Measurements from ENCODE around the gene CD22. TPM values are rescaled to one million over a fixed set of nuclear protein-coding genes. Genes with fewer than 3 reads are reported as not detected.

Gene CD22
- total RNA-seq, 1 donor from 2014 or later = 56.3 TPM

DNA sequence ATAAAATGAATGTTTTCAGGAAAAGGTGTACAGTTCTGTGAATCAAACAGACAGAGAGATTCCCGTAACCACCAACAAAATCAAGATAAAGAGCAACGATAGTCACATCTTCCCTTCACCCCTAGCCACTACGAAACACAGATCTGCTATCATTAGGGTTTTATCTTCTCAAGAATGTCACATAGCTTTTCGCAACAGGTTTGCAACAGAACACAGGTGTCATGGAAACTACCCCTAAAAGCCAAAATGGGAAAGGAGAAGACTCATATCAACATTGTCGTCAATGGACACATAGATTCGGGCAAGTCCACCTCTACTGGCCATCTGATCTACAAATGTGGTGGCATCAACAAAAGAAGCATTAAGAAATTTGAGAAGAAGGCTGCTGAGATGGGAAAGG, 52.9 kb downstream of the CD22 start:
- peaks cover 10% of the 10 kb centered on the region for H3K27me3 Mint-ChIP-seq (ENCODE audit: low read depth)
- DNase-seq (ENCODE audit: low spot score in 2 of 2, unreplicated experiment in 2 of 2) = no peak
- no peak overlapping the region for H3K27ac Mint-ChIP-seq
- no peaks in the 10 kb centered on the region for H3K4me1 Mint-ChIP-seq
- peaks cover 18% of the 10 kb centered on the region for H3K9me3 Mint-ChIP-seq
- H3K4me3 Mint-ChIP-seq = no peak overlapping the region
- TF ChIP-seq, protein P1, sequence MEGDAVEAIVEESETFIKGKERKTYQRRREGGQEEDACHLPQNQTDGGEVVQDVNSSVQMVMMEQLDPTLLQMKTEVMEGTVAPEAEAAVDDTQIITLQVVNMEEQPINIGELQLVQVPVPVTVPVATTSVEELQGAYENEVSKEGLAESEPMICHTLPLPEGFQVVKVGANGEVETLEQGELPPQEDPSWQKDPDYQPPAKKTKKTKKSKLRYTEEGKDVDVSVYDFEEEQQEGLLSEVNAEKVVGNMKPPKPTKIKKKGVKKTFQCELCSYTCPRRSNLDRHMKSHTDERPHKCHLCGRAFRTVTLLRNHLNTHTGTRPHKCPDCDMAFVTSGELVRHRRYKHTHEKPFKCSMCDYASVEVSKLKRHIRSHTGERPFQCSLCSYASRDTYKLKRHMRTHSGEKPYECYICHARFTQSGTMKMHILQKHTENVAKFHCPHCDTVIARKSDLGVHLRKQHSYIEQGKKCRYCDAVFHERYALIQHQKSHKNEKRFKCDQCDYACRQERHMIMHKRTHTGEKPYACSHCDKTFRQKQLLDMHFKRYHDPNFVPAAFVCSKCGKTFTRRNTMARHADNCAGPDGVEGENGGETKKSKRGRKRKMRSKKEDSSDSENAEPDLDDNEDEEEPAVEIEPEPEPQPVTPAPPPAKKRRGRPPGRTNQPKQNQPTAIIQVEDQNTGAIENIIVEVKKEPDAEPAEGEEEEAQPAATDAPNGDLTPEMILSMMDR (IDR thresholded peaks at IDR 0.05; ENCODE audit: unreplicated experiment) = no peak
- H3K36me3 Mint-ChIP-seq = no peaks in the 10 kb centered on the region

DNA sequence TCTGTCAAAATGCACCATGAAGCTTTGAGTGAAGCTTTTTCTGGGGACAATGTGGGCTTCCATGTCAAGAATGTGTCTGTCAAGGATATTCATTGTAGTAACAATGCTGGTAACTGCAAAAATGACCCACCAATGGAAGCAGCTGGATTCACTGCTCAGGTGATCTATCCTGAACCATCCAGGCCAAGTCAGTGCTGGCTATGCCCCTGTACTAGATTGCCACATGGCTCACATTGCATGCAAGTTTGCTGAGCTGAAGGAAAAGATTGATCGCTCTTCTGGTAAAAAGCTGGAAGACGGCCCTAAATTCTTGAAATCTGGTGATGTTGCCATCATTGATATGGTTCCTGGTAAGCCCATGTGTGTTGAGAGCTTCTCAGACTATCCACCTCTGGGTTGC, 54.5 kb downstream of the CD22 start:
- Mint-ChIP-seq H3K4me1 (no peaks in the 10 kb centered on the region), H3K36me3 (no peaks in the 10 kb centered on the region), H3K27ac (no peak overlapping the region), H3K9me3 (peaks cover 14% of the 10 kb centered on the region), H3K4me3 (no peak overlapping the region), H3K27me3 (ENCODE audit: low read depth) (peaks cover 7% of the 10 kb centered on the region)
- DNase-seq (ENCODE audit: low spot score in 2 of 2, unreplicated experiment in 2 of 2) = no peak
- TF ChIP-seq, protein P1 (IDR thresholded peaks at IDR 0.05; ENCODE audit: unreplicated experiment) = no peak

DNA sequence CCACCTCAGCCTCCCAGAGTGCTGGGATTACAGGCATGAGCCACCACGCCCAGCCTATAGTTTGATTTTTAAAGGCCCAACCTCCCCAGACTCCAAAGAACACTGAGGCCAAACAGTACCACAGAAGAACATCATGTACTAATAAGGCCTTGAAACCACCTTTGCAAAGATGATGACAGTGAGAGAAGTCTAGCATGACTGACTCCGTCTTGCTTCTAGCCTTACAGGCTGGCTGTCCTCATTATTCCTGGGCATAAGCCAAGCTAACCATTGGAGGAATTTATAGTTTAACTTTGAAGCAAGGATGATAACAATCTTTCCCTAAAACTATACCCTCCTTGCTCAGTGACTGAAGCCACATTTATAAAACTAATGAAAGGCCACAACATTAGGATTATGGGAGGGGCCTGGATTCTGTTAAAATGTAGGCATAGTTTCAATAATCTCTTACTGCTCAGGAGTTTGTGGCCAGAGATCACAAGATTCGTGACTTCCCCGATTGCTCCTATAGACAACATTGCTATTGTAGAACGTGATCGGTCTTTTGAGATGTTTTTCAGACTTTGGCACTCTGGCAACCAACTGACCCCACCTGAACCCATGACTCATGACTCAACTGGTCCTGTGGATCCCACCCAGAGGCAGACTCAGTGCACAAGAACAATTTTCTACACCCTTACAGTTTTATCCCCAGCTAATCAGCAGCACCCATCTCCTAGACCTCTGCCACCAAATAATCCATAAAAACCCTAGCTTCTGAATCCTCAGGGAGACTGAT, 59.5 kb downstream of the CD22 start:
- TF ChIP-seq, protein P1 (IDR thresholded peaks at IDR 0.05; ENCODE audit: unreplicated experiment) = no peak
- no peaks in the 10 kb centered on the region for H3K36me3 Mint-ChIP-seq
- H3K27ac Mint-ChIP-seq = no peak overlapping the region
- H3K27me3 Mint-ChIP-seq (ENCODE audit: low read depth) = peaks cover 3% of the 10 kb centered on the region
- peaks cover 3% of the 10 kb centered on the region for H3K4me1 Mint-ChIP-seq
- no peak for DNase-seq (ENCODE audit: low spot score in 2 of 2, unreplicated experiment in 2 of 2)
- no peak overlapping the region for H3K4me3 Mint-ChIP-seq
- peaks cover 8% of the 10 kb centered on the region for H3K9me3 Mint-ChIP-seq

DNA sequence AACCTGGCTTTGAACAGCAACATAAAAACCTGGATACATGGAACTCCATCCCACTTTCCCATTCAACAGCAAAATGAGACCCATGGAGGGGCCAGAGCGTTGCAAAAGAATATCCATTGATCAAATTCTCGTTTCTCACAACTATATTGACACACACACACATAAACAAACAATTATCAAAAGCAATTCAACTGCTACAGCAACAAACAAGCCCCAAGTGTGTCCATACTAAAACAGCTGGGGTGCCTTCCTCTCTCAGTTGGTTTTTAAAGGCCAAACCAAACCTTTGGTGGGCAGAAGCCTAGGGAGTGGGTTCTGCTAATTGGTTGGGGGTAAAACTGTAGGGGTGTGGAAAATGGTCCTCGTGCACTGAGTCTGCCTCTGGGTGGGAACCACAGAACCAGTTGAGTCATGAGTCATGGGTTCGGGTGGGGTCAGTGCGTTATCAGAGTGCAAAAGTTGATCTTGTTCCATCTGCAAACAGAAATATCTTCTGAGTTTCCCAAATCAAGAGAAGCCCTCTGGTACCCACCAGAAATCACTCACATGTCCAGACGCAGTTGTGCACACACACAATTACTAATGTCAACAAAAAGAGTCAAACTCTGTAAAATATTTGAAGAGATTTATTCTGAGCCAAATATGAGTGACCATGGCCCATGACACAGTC, 60.3 kb downstream of the CD22 start:
- no peak for DNase-seq (ENCODE audit: low spot score in 2 of 2, unreplicated experiment in 2 of 2)
- Mint-ChIP-seq H3K9me3 (peaks cover 8% of the 10 kb centered on the region), H3K4me3 (no peak overlapping the region), H3K27me3 (ENCODE audit: low read depth) (peaks cover 3% of the 10 kb centered on the region), H3K27ac (no peak overlapping the region), H3K36me3 (no peaks in the 10 kb centered on the region), H3K4me1 (peaks cover 3% of the 10 kb centered on the region)
- TF ChIP-seq, protein P1 (IDR thresholded peaks at IDR 0.05; ENCODE audit: unreplicated experiment) = no peak

DNA sequence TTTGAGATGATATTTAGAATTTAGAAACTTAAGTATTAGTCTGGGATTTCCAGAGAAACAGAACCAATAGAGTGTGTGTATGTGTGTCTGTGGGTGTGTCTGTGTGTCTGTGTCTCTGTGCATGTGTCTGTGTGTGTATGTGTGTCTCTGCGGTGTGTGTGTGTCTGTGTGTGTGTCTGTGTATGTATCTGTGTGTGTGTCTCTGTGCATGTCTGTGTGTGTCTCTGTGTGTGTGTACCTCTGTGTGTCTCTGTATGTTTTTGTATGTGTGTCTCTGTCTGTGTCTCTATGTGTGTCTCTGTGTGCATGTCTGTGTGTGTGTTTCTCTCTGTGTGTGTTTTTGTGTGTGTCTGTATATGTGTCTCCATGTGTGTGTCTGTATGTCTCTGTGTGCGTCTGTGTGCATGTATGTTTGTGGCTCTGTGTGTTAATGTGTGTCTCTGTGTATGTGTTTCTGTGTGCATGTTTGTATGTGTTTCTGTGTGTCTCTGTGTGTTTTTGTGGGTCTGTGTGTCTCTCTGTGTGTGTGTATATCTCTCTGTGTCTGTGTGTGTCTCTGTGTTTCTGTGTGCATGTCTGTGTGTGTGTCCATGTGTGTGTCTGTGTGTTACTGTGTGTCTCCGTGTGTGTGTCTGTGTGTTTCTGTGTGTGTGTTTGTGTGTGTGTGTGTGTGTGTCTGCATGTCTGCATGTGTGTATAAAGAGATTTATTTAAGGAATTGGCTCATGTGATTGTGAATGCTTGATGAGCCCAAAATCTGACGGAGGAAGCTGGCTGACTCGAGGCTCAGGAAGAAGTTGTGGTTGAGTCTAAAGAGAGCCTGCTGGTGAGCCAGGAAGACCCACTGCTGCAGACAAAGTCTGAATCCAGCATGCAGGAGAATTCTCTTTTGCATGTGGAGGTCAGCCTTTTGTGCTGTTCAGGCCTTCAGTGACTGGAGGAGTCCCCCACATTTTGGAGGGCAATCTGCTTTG, 64.0 kb downstream of the CD22 start:
- Mint-ChIP-seq H3K4me3 (no peak overlapping the region), H3K27ac (no peak overlapping the region), H3K36me3 (no peaks in the 10 kb centered on the region), H3K9me3 (no peaks in the 10 kb centered on the region), H3K27me3 (ENCODE audit: low read depth) (peaks cover 3% of the 10 kb centered on the region), H3K4me1 (peaks cover 8% of the 10 kb centered on the region)
- no peak for DNase-seq (ENCODE audit: low spot score in 2 of 2, unreplicated experiment in 2 of 2)
- TF ChIP-seq, protein P1 (IDR thresholded peaks at IDR 0.05; ENCODE audit: unreplicated experiment) = no peak

Data from mesothelial cell of epicardium (in vitro differentiated cells).